K562 (cell line): ENCODE data around the gene TLDC2. TPM values are rescaled to one million over a fixed set of nuclear protein-coding genes. Genes with fewer than 3 reads are reported as not detected.

Experiments
- ATAC-seq: fragments of 200-7000 bp; cut with Tn5 transposase; 3 replicates; pipeline ENCODE4 v1.9.1; 2020; ENCODE audit warnings: moderate library complexity
- BruUV-seq: library from RNA; stranded (reverse); fragments of 400-500 nt; replicated peaks from 2 replicates; lab custom pipeline; 2021; lab: Mats Ljungman, UMichigan
- CTCF ChIA-PET: fragments of 300-600 bp; formaldehyde crosslinking; extraction: SDS; loops from one replicate; lab custom pipeline; 2021; ENCODE audit warnings: low intra/inter-chr PET ratio; lab: Yijun Ruan, JAX
- POLR2A ChIA-PET: fragments of 300-600, 350-650 bp; sonication (Branson Sonifier 250); formaldehyde crosslinking; extraction: SDS; loops from one replicate; lab custom pipeline; 2021; ENCODE audit warnings: antibody characterized with exemption, inconsistent platforms; lab: Yijun Ruan, JAX
- DNase-seq, 4 experiments: peaks; one replicate each; pipeline versions ENCODE4 v3.0.0 to v3.0.0-alpha.2; 2011 to 2018; ENCODE audit warnings: low spot score in 3 of 4, mixed read lengths in 3 of 4; ENCODE audit errors: extremely low read depth in 1 of 4
- FAIRE-seq: peaks from 2 replicates; lab custom pipeline; 2011; peaks lifted over from hg19 to GRCh38; lab: Jason Lieb, UNC
- H2AFZ ChIP-seq: 2 replicates; pipeline ENCODE4 v1.6.0; 2011; ENCODE audit warnings: low read depth, low read length, control low read depth, inconsistent platforms
- H3K27ac ChIP-seq: fragments of 200-600 bp; 3 replicates; pipeline ENCODE4 v1.8.0; 2011; ENCODE audit warnings: low read depth, mild to moderate bottlenecking, control low read depth, inconsistent platforms, low read length, moderate library complexity, mixed read lengths; ENCODE audit errors: extremely low read depth
- H3K27me3 ChIP-seq, 2 experiments: fragments of 300-600 bp in 1 of 2; 2 replicates in 1 of 2; 3 replicates in 1 of 2; pipeline versions ENCODE4 v1.6.0 to v1.8.0; 2011; ENCODE audit warnings: inconsistent platforms in 2 of 2, low read length in 2 of 2, mild to moderate bottlenecking in 1 of 2, mixed read lengths in 1 of 2, moderate library complexity in 1 of 2; ENCODE audit not compliant: control insufficient read depth in 2 of 2, insufficient read depth in 2 of 2
- H3K36me3 ChIP-seq: fragments of 300-600 bp; 3 replicates; pipeline ENCODE4 v1.8.0; 2011; ENCODE audit warnings: mild to moderate bottlenecking, low read length, inconsistent platforms; ENCODE audit not compliant: control insufficient read depth, insufficient read depth
- H3K4me1 ChIP-seq, 2 experiments: fragments of 200-600 bp in 1 of 2; replicated peaks in 1 of 2; 2 replicates in 1 of 2; 3 replicates in 1 of 2; pipeline versions ENCODE4 v1.5.1 to v1.8.0; 2011; ENCODE audit warnings: inconsistent platforms in 2 of 2, low read length in 2 of 2, mild to moderate bottlenecking in 1 of 2, mixed read lengths in 1 of 2, moderate library complexity in 1 of 2; ENCODE audit not compliant: control insufficient read depth in 2 of 2, insufficient read depth in 2 of 2
- H3K4me2 ChIP-seq: 2 replicates; pipeline ENCODE4 v1.6.1; 2011; ENCODE audit warnings: low read length, control low read depth, inconsistent platforms, mixed read lengths; ENCODE audit not compliant: insufficient read depth
- H3K4me3 ChIP-seq: fragments of 200-600 bp; sonication (generic), shearing (Covaris generic); 2 replicates; pipeline ENCODE4 v1.5.1; 2016; ENCODE audit warnings: control low read depth, inconsistent platforms
- H3K79me2 ChIP-seq: fragments of 200-600 bp; 3 replicates; pipeline ENCODE4 v1.8.0; 2011; ENCODE audit warnings: low read length, inconsistent platforms; ENCODE audit not compliant: control insufficient read depth, insufficient read depth
- H3K9ac ChIP-seq, 2 experiments: 2 replicates each; pipeline versions ENCODE4 v1.6.0 to v1.6.1; 2011; ENCODE audit warnings: low read depth in 2 of 2, low read length in 2 of 2, control low read depth in 1 of 2, inconsistent platforms in 1 of 2, mild to moderate bottlenecking in 1 of 2, mixed read lengths in 1 of 2; ENCODE audit not compliant: insufficient read depth in 1 of 2
- H3K9me1 ChIP-seq: one replicate; pipeline ENCODE4 v1.6.0; 2011; ENCODE audit warnings: inconsistent platforms, mild to moderate bottlenecking, low read length, moderate library complexity; ENCODE audit not compliant: control insufficient read depth, insufficient read depth
- H3K9me3 ChIP-seq: replicated peaks from 2 replicates; pipeline ENCODE4 v1.5.1; 2011; ENCODE audit warnings: low read depth, low read length, inconsistent platforms; ENCODE audit not compliant: control insufficient read depth, insufficient read depth
- H4K20me1 ChIP-seq: replicated peaks from 2 replicates; pipeline ENCODE4 v1.6.1; 2011; ENCODE audit warnings: low read length, inconsistent platforms, mixed read lengths; ENCODE audit not compliant: control insufficient read depth, insufficient read depth
- BCOR ChIP-seq: fragments of 450-650 bp; IDR thresholded peaks from 2 replicates; pipeline ENCODE4 v1.6.1; 2016
- BRD9 ChIP-seq: fragments of 450-650 bp; IDR thresholded peaks from 2 replicates; pipeline ENCODE4 v1.6.1; 2018; ENCODE audit warnings: low read depth; ENCODE audit not compliant: partially characterized antibody
- DACH1 ChIP-seq: fragments of 450-650 bp; IDR thresholded peaks from 2 replicates; pipeline ENCODE4 v1.6.1; 2018; ENCODE audit not compliant: partially characterized antibody
- HDAC2 ChIP-seq: fragments of 450-650 bp; IDR thresholded peaks from 2 replicates; pipeline ENCODE4 v1.6.1; 2016; ENCODE audit warnings: mild to moderate bottlenecking
- HMG20B ChIP-seq: fragments of 250-450 bp; sonication (Bioruptor Pico); IDR thresholded peaks from 2 replicates; pipeline ENCODE4 v1.5.0; 2021; ENCODE audit warnings: mild to moderate bottlenecking
- ILF3 ChIP-seq: fragments of 450-650 bp; IDR thresholded peaks from 2 replicates; pipeline ENCODE4 v1.6.1; 2018; ENCODE audit warnings: antibody characterized with exemption, mild to moderate bottlenecking, moderate library complexity, borderline replicate concordance
- KDM1A ChIP-seq, 2 experiments: fragments of 450-650 bp; IDR thresholded peaks; 2 replicates each; pipeline ENCODE4 v1.6.1; 2016; ENCODE audit warnings: mild to moderate bottlenecking in 2 of 2
- PTBP1 ChIP-seq: fragments of 200-400 bp; formaldehyde crosslinking; IDR thresholded peaks from 2 replicates; pipeline ENCODE4 v1.6.1; 2017; ENCODE audit warnings: low read depth, low read length
- RBM25 ChIP-seq: fragments of 200-400 bp; formaldehyde crosslinking; IDR thresholded peaks from 2 replicates; pipeline ENCODE4 v1.6.1; 2018; ENCODE audit warnings: low read length, low read depth, moderate library complexity; ENCODE audit not compliant: severe bottlenecking
- RCOR1 ChIP-seq, 2 experiments: IDR thresholded peaks; 2 replicates each; pipeline ENCODE4 v1.6.1; 2012; ENCODE audit warnings: low read depth in 2 of 2, low read length in 2 of 2, borderline replicate concordance in 1 of 2, improper control_type of control experiment in 1 of 2
- SMARCA5 ChIP-seq: fragments of 450-650 bp; IDR thresholded peaks from 2 replicates; pipeline ENCODE4 v1.6.1; 2016
- ZFP36 ChIP-seq: fragments of 150-350 bp; IDR thresholded peaks from 2 replicates; pipeline ENCODE4 v1.6.1; 2018; ENCODE audit warnings: low read length, low read depth; ENCODE audit not compliant: partially characterized antibody
- WGBS: fragments of 100-300 bp; shearing (Covaris generic); methylation state at CpG from one replicate; pipeline ENCODE4 v1.1.6; 2016; ENCODE audit warnings: low coverage, mixed read lengths; ENCODE audit not compliant: insufficient coverage; ENCODE audit errors: missing lambda C conversion rate; 5-methylcytosine and 5-hydroxymethylcytosine counted together
- in situ Hi-C: fragments of 300-500 bp; cut with MboI; formaldehyde crosslinking; loops from 4 replicates; pipeline ENCODE4 v1.15.0; 2018; ENCODE audit warnings: inconsistent platforms, mixed read lengths
- intact Hi-C: fragments of 100-400 bp; cut with micrococcal nuclease; formaldehyde crosslinking; loops from 2 replicates; pipeline ENCODE4 v1.14.2; 2022
- polyA plus RNA-seq, 8 experiments: library from polyadenylated mRNA; depleted of rRNA in 4 of 8; stranded (reverse) in 5 of 8; unstranded in 3 of 8; fragments of >200 nt; fragmentation: Nextera tagmentation in 2 of 8; fragmentation: Illumina TruSeq in 1 of 8; extraction: Ambion mirVana in 2 of 8; extraction: Trizol in 1 of 8; gene quantifications; 2 replicates each; pipeline versions ENCODE4 v1.2.1 to v1.2.3, GENCODE V29; 2011 to 2014; ENCODE audit warnings: inconsistent platforms in 1 of 8, missing spikeins in 1 of 8
- total RNA-seq, 7 experiments: library from RNA; depleted of rRNA in 6 of 7; stranded (reverse); fragments of >200 nt in 6 of 7; fragmentation: Illumina TruSeq in 2 of 7; extraction: Trizol in 2 of 7; gene quantifications; 2 replicates each; pipeline versions ENCODE4 v1.2.1 to v1.2.3, GENCODE V29; 2011 to 2021; ENCODE audit warnings: low replicate concordance in 1 of 7
- TF ChIP-seq, protein P1 (sequence below), 3 experiments: fragments of 200-800 bp in 1 of 3; sonication (Bioruptor generic) in 1 of 3; sonication (generic) in 1 of 3; formaldehyde crosslinking in 1 of 3; IDR thresholded peaks; 2 replicates each; pipeline versions ENCODE4 v1.6.1 to v1.8.0; 2016 to 2022; ENCODE audit warnings: mild to moderate bottlenecking in 2 of 3, missing compliant biosample characterization in 2 of 3, missing genetic modification characterization in 2 of 3, missing genetic modification reagents in 1 of 3

TLDC2 gene
- total and polyA plus RNA-seq, 9 of the 15 experiments (the other 6 are each of a cell fraction or from before 2014, with no cell fraction given): not detected

DNA sequence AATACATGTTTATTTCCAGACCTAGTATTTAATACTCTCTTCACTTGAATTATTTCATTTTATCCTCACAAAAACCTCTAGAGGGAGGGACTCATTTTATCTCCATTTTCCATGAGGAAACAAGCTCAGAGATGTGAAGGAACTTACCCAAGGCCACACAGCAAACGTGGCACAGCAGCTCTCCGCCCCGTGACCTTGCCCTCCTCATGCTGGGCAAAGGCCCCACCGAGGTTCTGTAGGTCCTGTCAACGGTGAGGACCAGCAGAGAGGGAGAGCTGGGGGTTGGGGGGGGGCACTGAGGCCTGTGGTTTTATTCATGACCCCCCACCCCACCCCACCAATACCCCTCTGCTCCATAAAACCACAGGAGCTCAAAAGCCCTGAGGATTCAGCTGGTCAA, 40.9 kb upstream of the TLDC2 start:
- no peak for ATAC-seq

More for the DNA sequence above, 40.9 kb upstream of the TLDC2 start:
- Histone ChIP-seq H3K9ac (peak overlapping the region; percentile 73 to 82), H4K20me1 (no peaks in the 10 kb centered on the region), H2AFZ (peak overlapping the region; percentile 82), H3K27me3 (no peaks in the 10 kb centered on the region), H3K4me1 (peaks cover 17 to 30% of the 10 kb centered on the region in 2 experiments), H3K9me1 (no peaks in the 10 kb centered on the region), H3K4me3 (no peak overlapping the region), H3K4me2 (peak overlapping the region; percentile 65), H3K79me2 (peaks cover 9% of the 10 kb centered on the region), H3K36me3 (peaks cover 67% of the 10 kb centered on the region), H3K9me3 (no peaks in the 10 kb centered on the region), H3K27ac (peak overlapping the region; percentile 91)
- DNase-seq (no peak), FAIRE-seq (no peak)
- TSS peak; percentile 66 for BruUV-seq
- ChIA-PET POLR2A (interaction anchor here (0.5 to 1.9 kb wide), 7 partner anchors 12 to 255 kb away, joined by 3 to 7 read pairs (median 5); no protein-coding TSS in a partner anchor), CTCF (no interaction called here)
- intact Hi-C loops (no loop called here), in situ Hi-C loops (no loop called here)
- peak; percentile 92 for TF ChIP-seq BCOR
- no peak for TF ChIP-seq ILF3
- TF ChIP-seq DACH1: no peak
- TF ChIP-seq HMG20B (CRISPR knock-in tag): no peak
- TF ChIP-seq BRD9: peak; percentile 94
- TF ChIP-seq ZFP36: peak; percentile 66
- TF ChIP-seq PTBP1: 0 out of 2 replicates have a peak, but pooled peaks have one; percentile 49
- TF ChIP-seq, protein P1, sequence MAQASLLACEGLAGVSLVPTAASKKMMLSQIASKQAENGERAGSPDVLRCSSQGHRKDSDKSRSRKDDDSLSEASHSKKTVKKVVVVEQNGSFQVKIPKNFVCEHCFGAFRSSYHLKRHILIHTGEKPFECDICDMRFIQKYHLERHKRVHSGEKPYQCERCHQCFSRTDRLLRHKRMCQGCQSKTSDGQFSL (CRISPR knock-in tag; IDR thresholded peaks at IDR 0.05): peak; percentile 81
- TF ChIP-seq, protein P1 (tag; IDR thresholded peaks at IDR 0.05): no peak; a peak in 1 of 4 replicates
- TF ChIP-seq SMARCA5: 0 out of 2 replicates have a peak, but pooled peaks have one; percentile 36
- 0 out of 4 replicates have a peak, but pooled peaks of 1 of the 2 experiments have one; percentile 1 for TF ChIP-seq RCOR1 (IDR thresholded peaks at IDR 0.05; ENCODE audit: borderline replicate concordance in 1 of 2, low read depth in 2 of 2, low read length in 2 of 2)
- TF ChIP-seq HDAC2: 0 out of 2 replicates have a peak, but pooled peaks have one; percentile 13
- peak; percentile 74 for TF ChIP-seq RBM25
- TF ChIP-seq KDM1A (IDR thresholded peaks at IDR 0.05): peak; percentile 54 to 71
- WGBS: 81% methylated on average over 5 of the region's 5 CpGs
